ENCODE results near the gene SEMA6D. TPM values are rescaled to one million over a fixed set of nuclear protein-coding genes. Genes with fewer than 3 reads are reported as not detected.

Gene SEMA6D
- total RNA-seq, 1 donor from 2014 or later = 54.3 TPM

- Mint-ChIP-seq H3K27me3 (ENCODE audit: low read depth) (no peaks in the 10 kb centered on the region), H3K36me3 (no peaks in the 10 kb centered on the region), H3K27ac (no peak overlapping the region), H3K9me3 (no peaks in the 10 kb centered on the region), H3K4me3 (no peak overlapping the region), H3K4me1 (no peaks in the 10 kb centered on the region)
- TF ChIP-seq CTCF (IDR thresholded peaks at IDR 0.05; ENCODE audit: unreplicated experiment) = no peak
- DNase-seq (ENCODE audit: low spot score in 2 of 2, unreplicated experiment in 2 of 2) = no peak
Observed at GRCh38 chr15:47794252-47794914, 77.1 kb downstream of the SEMA6D start.

GRCh38 chr15:47795864-47796263, 78.6 kb downstream of the SEMA6D start:
- Mint-ChIP-seq H3K27me3 (ENCODE audit: low read depth) (no peaks in the 10 kb centered on the region), H3K4me1 (no peaks in the 10 kb centered on the region), H3K36me3 (no peaks in the 10 kb centered on the region), H3K27ac (no peak overlapping the region), H3K4me3 (no peak overlapping the region), H3K9me3 (peaks cover 3% of the 10 kb centered on the region)
- no peak for TF ChIP-seq CTCF (IDR thresholded peaks at IDR 0.05; ENCODE audit: unreplicated experiment)
- DNase-seq (ENCODE audit: low spot score in 2 of 2, unreplicated experiment in 2 of 2) = no peak

GRCh38 chr15:47796339-47796738, 79.0 kb downstream of the SEMA6D start:
- Mint-ChIP-seq H3K27me3 (ENCODE audit: low read depth) (no peaks in the 10 kb centered on the region), H3K4me1 (no peaks in the 10 kb centered on the region), H3K36me3 (no peaks in the 10 kb centered on the region), H3K27ac (no peak overlapping the region), H3K9me3 (peaks cover 3% of the 10 kb centered on the region), H3K4me3 (no peak overlapping the region)
- TF ChIP-seq CTCF (IDR thresholded peaks at IDR 0.05; ENCODE audit: unreplicated experiment) = no peak
- no peak for DNase-seq (ENCODE audit: low spot score in 2 of 2, unreplicated experiment in 2 of 2)

- Mint-ChIP-seq H3K4me1 (no peaks in the 10 kb centered on the region), H3K4me3 (no peak overlapping the region), H3K36me3 (no peaks in the 10 kb centered on the region), H3K27me3 (ENCODE audit: low read depth) (no peaks in the 10 kb centered on the region), H3K9me3 (peaks cover 3% of the 10 kb centered on the region), H3K27ac (no peak overlapping the region)
- no peak for DNase-seq (ENCODE audit: low spot score in 2 of 2, unreplicated experiment in 2 of 2)
- no peak for TF ChIP-seq CTCF (IDR thresholded peaks at IDR 0.05; ENCODE audit: unreplicated experiment)
Observed at GRCh38 chr15:47796830-47797229, 79.5 kb downstream of the SEMA6D start.

- H3K9me3 Mint-ChIP-seq = peaks cover 3% of the 10 kb centered on the region
- no peaks in the 10 kb centered on the region for H3K27me3 Mint-ChIP-seq (ENCODE audit: low read depth)
- TF ChIP-seq CTCF (IDR thresholded peaks at IDR 0.05; ENCODE audit: unreplicated experiment) = no peak
- no peaks in the 10 kb centered on the region for H3K4me1 Mint-ChIP-seq
- H3K4me3 Mint-ChIP-seq = no peak overlapping the region
- no peak for DNase-seq (ENCODE audit: low spot score in 2 of 2, unreplicated experiment in 2 of 2)
- no peak overlapping the region for H3K27ac Mint-ChIP-seq
- no peaks in the 10 kb centered on the region for H3K36me3 Mint-ChIP-seq
Observed at GRCh38 chr15:47801522-47801921, 84.2 kb downstream of the SEMA6D start.

GRCh38 chr15:47802216-47802615, 84.9 kb downstream of the SEMA6D start:
- Mint-ChIP-seq H3K4me3 (no peak overlapping the region), H3K9me3 (peaks cover 3% of the 10 kb centered on the region), H3K27ac (no peak overlapping the region), H3K27me3 (ENCODE audit: low read depth) (no peaks in the 10 kb centered on the region), H3K4me1 (no peaks in the 10 kb centered on the region), H3K36me3 (no peaks in the 10 kb centered on the region)
- TF ChIP-seq CTCF (IDR thresholded peaks at IDR 0.05; ENCODE audit: unreplicated experiment) = no peak
- no peak for DNase-seq (ENCODE audit: low spot score in 2 of 2, unreplicated experiment in 2 of 2)
